A204.1 (cell line): ENCODE measurements around the gene HDGFL2.

ENCODE experiments used
- FAIRE-seq: peaks from 2 replicates; lab custom pipeline; 2012; peaks lifted over from hg19 to GRCh38; lab: Jason Lieb, UNC

The HDGFL2 gene

GRCh38 chr19:4471403-4472173 lies 509 bp upstream of the HDGFL2 start:
- FAIRE-seq = peak; percentile 100

GRCh38 chr19:4473011-4473762 lies 1.1 kb downstream of the HDGFL2 start:
- no peak for FAIRE-seq

GRCh38 chr19:4473763-4474513 lies 1.8 kb downstream of the HDGFL2 start:
- no peak for FAIRE-seq

- peak; percentile 27 for FAIRE-seq
These were observed 2.5 kb downstream of the HDGFL2 start for GRCh38 chr19:4474514-4475022.

- FAIRE-seq = no peak
These were observed 5.1 kb downstream of the HDGFL2 start for GRCh38 chr19:4477034-4477801.

GRCh38 chr19:4482721-4483364 lies 10.7 kb downstream of the HDGFL2 start:
- FAIRE-seq = no peak

- FAIRE-seq = no peak
These were observed 11.3 kb downstream of the HDGFL2 start for GRCh38 chr19:4483385-4483784.

GRCh38 chr19:4487572-4487971 lies 15.5 kb downstream of the HDGFL2 start:
- no peak for FAIRE-seq

GRCh38 chr19:4488496-4488895 lies 16.4 kb downstream of the HDGFL2 start:
- FAIRE-seq = no peak

- no peak for FAIRE-seq
These were observed 19.3 kb downstream of the HDGFL2 start for GRCh38 chr19:4491446-4491845.

GRCh38 chr19:4492337-4493103 lies 20.4 kb downstream of the HDGFL2 start:
- no peak for FAIRE-seq

GRCh38 chr19:4493104-4493928 lies 21.2 kb downstream of the HDGFL2 start:
- no peak for FAIRE-seq

GRCh38 chr19:4493929-4494690 lies 22.0 kb downstream of the HDGFL2 start:
- FAIRE-seq = no peak

GRCh38 chr19:4494691-4495064 lies 22.6 kb downstream of the HDGFL2 start:
- FAIRE-seq = no peak

GRCh38 chr19:4495471-4495870 lies 23.4 kb downstream of the HDGFL2 start:
- no peak for FAIRE-seq

GRCh38 chr19:4496304-4496703 lies 24.2 kb downstream of the HDGFL2 start:
- no peak for FAIRE-seq

- no peak for FAIRE-seq
These were observed 25.8 kb downstream of the HDGFL2 start for GRCh38 chr19:4497770-4498389.

- no peak for FAIRE-seq
These were observed 26.6 kb downstream of the HDGFL2 start for GRCh38 chr19:4498694-4499093.

- FAIRE-seq = no peak
These were observed 27.2 kb downstream of the HDGFL2 start for GRCh38 chr19:4499318-4499717.
